Measurements from ENCODE around the gene GPAM.

DNA sequence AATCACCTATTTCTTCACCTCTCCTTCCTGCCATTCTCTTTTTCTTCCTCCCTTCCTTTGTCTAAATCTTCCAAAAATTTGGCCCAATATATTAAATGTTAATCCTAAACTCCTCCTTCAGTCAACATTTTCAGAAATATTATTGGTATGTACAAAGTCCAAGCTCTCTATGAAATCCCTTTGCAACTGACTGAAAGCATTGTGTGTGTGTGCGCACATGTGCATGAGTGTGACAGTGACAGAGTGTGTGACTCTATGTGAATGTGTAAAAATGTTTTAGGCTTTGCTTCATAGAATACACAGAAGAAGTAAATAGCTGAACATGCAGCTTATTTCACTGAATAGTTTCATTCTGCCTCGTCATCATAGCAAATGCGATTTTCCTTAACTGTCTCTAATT is 7.0 kb downstream of the GPAM start:
- TF ChIP-seq SP1 (IDR thresholded peaks at IDR 0.05), result no peak
- no peak for TF ChIP-seq NFRKB (IDR thresholded peaks at IDR 0.05)
- TF ChIP-seq BHLHE40 (IDR thresholded peaks at IDR 0.05; ENCODE audit: borderline replicate concordance), result no peak

Data from HEK293T (cell line).